SK-N-SH (cell line): ENCODE data around the gene LCNL1. TPM values are rescaled to one million over a fixed set of nuclear protein-coding genes. Genes with fewer than 3 reads are reported as not detected.

Source experiments
- CTCF ChIA-PET: fragments of 300-600, 350-600 bp; formaldehyde crosslinking; extraction: SDS; loops from one replicate; lab custom pipeline; 2021; lab: Yijun Ruan, JAX
- POLR2A ChIA-PET: fragments of 350-600 bp; sonication (Branson Sonifier 250); formaldehyde crosslinking; extraction: SDS; loops from one replicate; lab custom pipeline; 2020; ENCODE audit warnings: antibody characterized with exemption, inconsistent platforms; lab: Yijun Ruan, JAX
- DNase-seq: peaks from one replicate; pipeline ENCODE4 v3.0.0; 2012
- H2AFZ ChIP-seq: fragments of 200-600 bp; sonication (generic); 2 replicates; pipeline ENCODE4 v1.8.1; 2016; ENCODE audit warnings: antibody characterized with exemption, mild to moderate bottlenecking, low read depth
- H3F3A ChIP-seq: fragments of 200-600 bp; sonication (generic); replicated peaks from 2 replicates; pipeline ENCODE3; 2016; ENCODE audit warnings: antibody characterized with exemption, mild to moderate bottlenecking; ENCODE audit not compliant: insufficient read depth
- H3K27ac ChIP-seq, 2 experiments: fragments of 200-500 bp in 1 of 2; fragments of 200-600 bp in 1 of 2; sonication (Bioruptor generic) in 1 of 2; sonication (generic), shearing (Covaris generic) in 1 of 2; 2 replicates each; pipeline versions ENCODE4 v1.5.1 to v1.6.1; 2014 to 2016; ENCODE audit warnings: low read depth in 2 of 2, inconsistent platforms in 1 of 2, low read length in 1 of 2, mild to moderate bottlenecking in 1 of 2, mixed read lengths in 1 of 2
- H3K27me3 ChIP-seq: fragments of 200-600 bp; sonication (generic), shearing (Covaris generic); 2 replicates; pipeline ENCODE4 v1.6.1; 2016; ENCODE audit warnings: mixed run types; ENCODE audit not compliant: insufficient read depth
- H3K36me3 ChIP-seq, 2 experiments: fragments of 200-500 bp in 1 of 2; fragments of 200-600 bp in 1 of 2; sonication (Bioruptor generic) in 1 of 2; sonication (generic) in 1 of 2; replicated peaks in 1 of 2; 2 replicates each; pipeline versions ENCODE3 to v1.5.1; 2014 to 2016; ENCODE audit warnings: low read length in 1 of 2, mild to moderate bottlenecking in 1 of 2; ENCODE audit not compliant: insufficient read depth in 2 of 2, control insufficient read depth in 1 of 2
- H3K4me1 ChIP-seq, 2 experiments: fragments of 200-500 bp in 1 of 2; fragments of 200-600 bp in 1 of 2; sonication (Bioruptor generic) in 1 of 2; sonication (generic), shearing (Covaris generic) in 1 of 2; 2 replicates each; pipeline versions ENCODE4 v1.5.1 to v1.6.1; 2014 to 2016; ENCODE audit warnings: low read depth in 1 of 2, low read length in 1 of 2, mixed run types in 1 of 2; ENCODE audit not compliant: insufficient read depth in 2 of 2, control insufficient read depth in 1 of 2
- H3K4me2 ChIP-seq: fragments of 200-600 bp; sonication (generic), shearing (Covaris generic); 2 replicates; pipeline ENCODE4 v1.6.1; 2017; ENCODE audit warnings: mixed run types
- H3K4me3 ChIP-seq, 2 experiments: fragments of 200-500 bp in 1 of 2; fragments of 200-600 bp in 1 of 2; sonication (Bioruptor generic) in 1 of 2; sonication (generic), shearing (Covaris generic) in 1 of 2; 2 replicates each; pipeline versions ENCODE4 v1.5.1 to v1.8.1; 2014 to 2016; ENCODE audit warnings: low read depth in 2 of 2, inconsistent platforms in 1 of 2, low read length in 1 of 2, mild to moderate bottlenecking in 1 of 2, mixed read lengths in 1 of 2, moderate library complexity in 1 of 2
- H3K79me2 ChIP-seq: fragments of 200-600 bp; sonication (generic); 2 replicates; pipeline ENCODE4 v1.8.1; 2017; ENCODE audit warnings: mild to moderate bottlenecking; ENCODE audit not compliant: insufficient read depth
- H3K9ac ChIP-seq: fragments of 200-600 bp; sonication (generic); 2 replicates; pipeline ENCODE4 v1.6.1; 2017; ENCODE audit warnings: mixed run types
- H3K9me2 ChIP-seq: fragments of 200-600 bp; sonication (generic); 2 replicates; pipeline ENCODE4 v1.6.1; 2017; ENCODE audit warnings: mixed run types
- H3K9me3 ChIP-seq: fragments of 200-600 bp; sonication (generic); 2 replicates; pipeline ENCODE4 v1.6.1; 2017; ENCODE audit warnings: mixed run types, mild to moderate bottlenecking, moderate library complexity
- H4K20me1 ChIP-seq: fragments of 200-600 bp; sonication (generic); 2 replicates; pipeline ENCODE4 v1.6.1; 2017; ENCODE audit warnings: mild to moderate bottlenecking, mixed run types; ENCODE audit not compliant: insufficient read depth
- ELF1 ChIP-seq: IDR thresholded peaks from 2 replicates; pipeline ENCODE4 v1.4.0; 2012
- EP300 ChIP-seq, 2 experiments: IDR thresholded peaks; 2 replicates each; pipeline versions ENCODE4 v1.4.0 to v1.6.1; 2012; ENCODE audit warnings: borderline replicate concordance in 1 of 2, low read depth in 1 of 2, low read length in 1 of 2
- EZH2phosphoT487 ChIP-seq: fragments of 200-600 bp; sonication (generic); IDR thresholded peaks from 2 replicates; pipeline ENCODE4 v1.6.1; 2017; ENCODE audit warnings: low read depth, mixed run types, mild to moderate bottlenecking, antibody characterized with exemption, moderate library complexity, borderline replicate concordance
- FOSL2 ChIP-seq: IDR thresholded peaks from 2 replicates; pipeline ENCODE4 v1.4.0; 2012; ENCODE audit warnings: low read depth, mild to moderate bottlenecking, moderate library complexity, borderline replicate concordance
- FOXJ3 ChIP-seq: sonication (generic); formaldehyde crosslinking; IDR thresholded peaks from 2 replicates; pipeline ENCODE4 v1.5.1; 2020; ENCODE audit warnings: mild to moderate bottlenecking, missing genetic modification reagents
- GABPA ChIP-seq: IDR thresholded peaks from 2 replicates; pipeline ENCODE4 v1.4.0; 2012; ENCODE audit warnings: low read depth, mild to moderate bottlenecking
- GATA2 ChIP-seq: sonication (generic); formaldehyde crosslinking; IDR thresholded peaks from 2 replicates; pipeline ENCODE4 v1.5.0; 2020; ENCODE audit warnings: mild to moderate bottlenecking, missing genetic modification reagents
- JUND ChIP-seq: IDR thresholded peaks from 2 replicates; pipeline ENCODE4 v1.4.0; 2012
- MAX ChIP-seq: IDR thresholded peaks from 2 replicates; pipeline ENCODE4 v1.4.0; 2012; ENCODE audit warnings: low read depth
- MEF2A ChIP-seq: IDR thresholded peaks from 2 replicates; pipeline ENCODE4 v1.4.0; 2012; ENCODE audit warnings: low read depth, borderline replicate concordance
- MXI1 ChIP-seq: IDR thresholded peaks from 2 replicates; pipeline ENCODE4 v1.6.1; 2012; ENCODE audit warnings: mild to moderate bottlenecking, low read depth, low read length, improper control_type of control experiment
- NRF1 ChIP-seq: IDR thresholded peaks from 2 replicates; pipeline ENCODE4 v1.6.1; 2012; ENCODE audit warnings: low read depth, mild to moderate bottlenecking, low read length
- POLR2AphosphoS5 ChIP-seq: IDR thresholded peaks from 2 replicates; pipeline ENCODE4 v1.6.1; 2012; ENCODE audit warnings: low read depth, low read length
- RCOR1 ChIP-seq: fragments of 150-350 bp; IDR thresholded peaks from 2 replicates; pipeline ENCODE4 v1.6.1; 2017; ENCODE audit warnings: antibody characterized with exemption, low read length
- RFX5 ChIP-seq: IDR thresholded peaks from 2 replicates; pipeline ENCODE4 v1.6.1; 2012; ENCODE audit warnings: mild to moderate bottlenecking, improper control_type of control experiment, low read length
- RXRA ChIP-seq: IDR thresholded peaks from 2 replicates; pipeline ENCODE4 v1.4.0; 2012; ENCODE audit warnings: low read depth, mild to moderate bottlenecking, borderline replicate concordance
- TAF1 ChIP-seq: IDR thresholded peaks from 2 replicates; pipeline ENCODE4 v1.6.1; 2012; ENCODE audit warnings: low read depth, mild to moderate bottlenecking, low read length, moderate library complexity, borderline replicate concordance
- TCF12 ChIP-seq: IDR thresholded peaks from 2 replicates; pipeline ENCODE4 v1.4.0; 2012
- USF2 ChIP-seq: fragments of 150-350 bp; IDR thresholded peaks from 2 replicates; pipeline ENCODE4 v1.6.1; 2017; ENCODE audit warnings: antibody characterized with exemption, low read length, low read depth, borderline replicate concordance
- WGBS: methylation state at CpG from one replicate; pipeline ENCODE4 v1.1.6; 2017; ENCODE audit warnings: low lambda C conversion rate; 5-methylcytosine and 5-hydroxymethylcytosine counted together
- polyA plus RNA-seq, 3 experiments: library from polyadenylated mRNA; depleted of rRNA; stranded (reverse); fragments of >200 nt; gene quantifications; 2 replicates each; pipeline ENCODE4 v1.2.3, GENCODE V29; 2012
- TF ChIP-seq, protein P1 (sequence below): fragments of 200-600 bp; sonication (generic); IDR thresholded peaks from 2 replicates; pipeline ENCODE4 v1.6.1; 2017; ENCODE audit warnings: antibody characterized with exemption, mild to moderate bottlenecking, moderate library complexity

LCNL1 gene
- polyA plus RNA-seq, 1 of the 3 experiments (the other 2 are of a cell fraction) = not detected

GRCh38 chr9:136962163-136962562 is 20.6 kb upstream of the LCNL1 start:
- Histone ChIP-seq H3K9me2 (no peaks in the 10 kb centered on the region), H3K4me1 (peaks cover 0 to 8% of the 10 kb centered on the region in 2 experiments; a peak in 1 of 4 replicates), H4K20me1 (no peaks in the 10 kb centered on the region), H3K36me3 (no peaks in the 10 kb centered on the region), H3K27me3 (no peaks in the 10 kb centered on the region), H3K27ac (no peak overlapping the region), H3K79me2 (no peaks in the 10 kb centered on the region), H2AFZ (no peak overlapping the region), H3K4me3 (no peak overlapping the region), H3K4me2 (no peak overlapping the region), H3K9ac (no peak overlapping the region), H3F3A (no peaks in the 10 kb centered on the region), H3K9me3 (no peaks in the 10 kb centered on the region)
- no peak for DNase-seq
- whole genome bisulfite sequencing = 87% methylated on average over 9 of the region's 9 CpGs
- CTCF ChIA-PET = interaction anchor here (1.0 to 1.6 kb wide), 2 partner anchors 9 to 18 kb away, joined by 4 to 6 read pairs; partner anchors contain the start of genes C8G and FBXW5
- TF ChIP-seq POLR2AphosphoS5 = no peak
- TF ChIP-seq NRF1 = no peak
- no peak for TF ChIP-seq ELF1
- TF ChIP-seq TCF12 = no peak
- no peak for TF ChIP-seq JUND
- no peak for TF ChIP-seq FOXJ3 (CRISPR knock-in tag)
- POLR2A ChIA-PET = interaction anchor here (0.6 kb wide), 1 partner anchor 8 kb away, joined by 4 read pairs; no protein-coding TSS in a partner anchor

- TF ChIP-seq EP300 (IDR thresholded peaks at IDR 0.05; ENCODE audit: borderline replicate concordance in 1 of 2, low read depth in 1 of 2, low read length in 1 of 2) = no peak
- no peak for TF ChIP-seq TAF1
- no peak for TF ChIP-seq MXI1
- TF ChIP-seq EZH2phosphoT487 = no peak
- H3K4me1 ChIP-seq = peaks cover 0 to 8% of the 10 kb centered on the region in 2 experiments; a peak in 1 of 4 replicates
- no peak overlapping the region for H2AFZ ChIP-seq
- ChIA-PET POLR2A (interaction anchor here (0.6 kb wide), 1 partner anchor 8 kb away, joined by 4 read pairs; no protein-coding TSS in a partner anchor), CTCF (interaction anchor here (0.6 to 1.6 kb wide), 3 partner anchors 8 to 68 kb away, joined by 3 to 6 read pairs (median 4); partner anchors contain the start of genes C8G and FBXW5)
- WGBS = 83% methylated on average over 9 of the region's 11 CpGs
- H3K27ac ChIP-seq = no peak overlapping the region
- H3K4me3 ChIP-seq = no peak overlapping the region
- no peak overlapping the region for H3K9ac ChIP-seq
- no peaks in the 10 kb centered on the region for H3K27me3 ChIP-seq
- H3K79me2 ChIP-seq = no peaks in the 10 kb centered on the region
- H4K20me1 ChIP-seq = no peaks in the 10 kb centered on the region
- no peaks in the 10 kb centered on the region for H3F3A ChIP-seq
- no peaks in the 10 kb centered on the region for H3K9me2 ChIP-seq
- no peak for DNase-seq
- H3K4me2 ChIP-seq = no peak overlapping the region
- H3K9me3 ChIP-seq = no peaks in the 10 kb centered on the region
- no peaks in the 10 kb centered on the region for H3K36me3 ChIP-seq
These were observed 20.0 kb upstream of the LCNL1 start for GRCh38 chr9:136962701-136963248.

DNA sequence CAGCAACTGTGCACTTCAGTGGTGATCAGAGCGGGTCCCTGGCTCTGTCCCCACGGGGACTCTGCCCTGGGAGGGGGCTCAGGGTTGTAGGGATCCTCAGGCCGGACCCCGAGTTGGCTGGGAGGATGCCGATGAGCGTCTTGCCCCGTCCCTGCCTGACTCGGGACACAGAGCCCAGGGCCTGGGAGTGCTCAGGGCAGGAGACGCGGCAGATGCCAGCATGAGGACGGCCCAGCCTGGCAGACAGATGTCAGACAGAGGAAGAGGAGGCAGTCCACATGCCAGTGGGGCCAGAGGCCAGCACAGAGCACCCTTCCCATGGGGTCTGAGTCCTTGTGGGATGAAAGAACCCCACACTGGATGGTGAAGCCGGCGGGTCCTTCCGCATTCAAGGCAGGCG is 19.5 kb upstream of the LCNL1 start:
- no peak overlapping the region for H3K4me3 ChIP-seq
- H4K20me1 ChIP-seq = no peaks in the 10 kb centered on the region
- ChIA-PET CTCF (interaction anchor here (0.6 to 1.9 kb wide), 3 partner anchors 19 to 68 kb away, joined by 3 to 7 read pairs (median 6); partner anchors contain the start of genes C8G and FBXW5), POLR2A (no interaction called here)
- peaks cover 0 to 8% of the 10 kb centered on the region in 2 experiments; a peak in 1 of 4 replicates for H3K4me1 ChIP-seq
- H3K27ac ChIP-seq = no peak overlapping the region
- H3K79me2 ChIP-seq = no peaks in the 10 kb centered on the region
- no peaks in the 10 kb centered on the region for H3F3A ChIP-seq
- no peaks in the 10 kb centered on the region for H3K27me3 ChIP-seq
- H3K36me3 ChIP-seq = no peaks in the 10 kb centered on the region
- no peak overlapping the region for H2AFZ ChIP-seq
- no peak overlapping the region for H3K9ac ChIP-seq
- no peaks in the 10 kb centered on the region for H3K9me2 ChIP-seq
- H3K4me2 ChIP-seq = no peak overlapping the region
- no peaks in the 10 kb centered on the region for H3K9me3 ChIP-seq
- WGBS = 79% methylated on average over 14 of the region's 15 CpGs
- DNase-seq = no peak
- TF ChIP-seq USF2 (no peak), FOXJ3 (CRISPR knock-in tag) (no peak), MAX (no peak), FOSL2 (no peak), TCF12 (no peak), JUND (no peak), RCOR1 (no peak), GATA2 (no peak), RXRA (no peak), RFX5 (no peak), POLR2AphosphoS5 (no peak), MEF2A (no peak), GABPA (no peak)
- TF ChIP-seq, protein P1, sequence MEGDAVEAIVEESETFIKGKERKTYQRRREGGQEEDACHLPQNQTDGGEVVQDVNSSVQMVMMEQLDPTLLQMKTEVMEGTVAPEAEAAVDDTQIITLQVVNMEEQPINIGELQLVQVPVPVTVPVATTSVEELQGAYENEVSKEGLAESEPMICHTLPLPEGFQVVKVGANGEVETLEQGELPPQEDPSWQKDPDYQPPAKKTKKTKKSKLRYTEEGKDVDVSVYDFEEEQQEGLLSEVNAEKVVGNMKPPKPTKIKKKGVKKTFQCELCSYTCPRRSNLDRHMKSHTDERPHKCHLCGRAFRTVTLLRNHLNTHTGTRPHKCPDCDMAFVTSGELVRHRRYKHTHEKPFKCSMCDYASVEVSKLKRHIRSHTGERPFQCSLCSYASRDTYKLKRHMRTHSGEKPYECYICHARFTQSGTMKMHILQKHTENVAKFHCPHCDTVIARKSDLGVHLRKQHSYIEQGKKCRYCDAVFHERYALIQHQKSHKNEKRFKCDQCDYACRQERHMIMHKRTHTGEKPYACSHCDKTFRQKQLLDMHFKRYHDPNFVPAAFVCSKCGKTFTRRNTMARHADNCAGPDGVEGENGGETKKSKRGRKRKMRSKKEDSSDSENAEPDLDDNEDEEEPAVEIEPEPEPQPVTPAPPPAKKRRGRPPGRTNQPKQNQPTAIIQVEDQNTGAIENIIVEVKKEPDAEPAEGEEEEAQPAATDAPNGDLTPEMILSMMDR = no peak
